Gastrocnemius medialis (tissue), 4 donors: ENCODE measurements around the gene GLRX2.

Experiments used
- POLR2A ChIP-seq, 2 donors: fragments of 450-650 bp; IDR thresholded peaks; one replicate each; pipeline ENCODE4 v1.6.1; 2017; ENCODE audit warnings: antibody characterized with exemption in 2 of 2, mild to moderate bottlenecking in 2 of 2, moderate library complexity in 2 of 2
- TF ChIP-seq, protein P1 (sequence below), 5 experiments: fragments of 450-650 bp in 3 of 5; fragments of 200-600 bp in 2 of 5; sonication (generic) in 2 of 5; IDR thresholded peaks in 4 of 5; conservative IDR thresholded peaks in 1 of 5; 1 replicate in 4 of 5; 2 replicates in 1 of 5; pipeline ENCODE4 v1.5.1; 2016 to 2019; ENCODE audit warnings: antibody characterized with exemption in 5 of 5, mild to moderate bottlenecking in 3 of 5, moderate library complexity in 3 of 5

DNA sequence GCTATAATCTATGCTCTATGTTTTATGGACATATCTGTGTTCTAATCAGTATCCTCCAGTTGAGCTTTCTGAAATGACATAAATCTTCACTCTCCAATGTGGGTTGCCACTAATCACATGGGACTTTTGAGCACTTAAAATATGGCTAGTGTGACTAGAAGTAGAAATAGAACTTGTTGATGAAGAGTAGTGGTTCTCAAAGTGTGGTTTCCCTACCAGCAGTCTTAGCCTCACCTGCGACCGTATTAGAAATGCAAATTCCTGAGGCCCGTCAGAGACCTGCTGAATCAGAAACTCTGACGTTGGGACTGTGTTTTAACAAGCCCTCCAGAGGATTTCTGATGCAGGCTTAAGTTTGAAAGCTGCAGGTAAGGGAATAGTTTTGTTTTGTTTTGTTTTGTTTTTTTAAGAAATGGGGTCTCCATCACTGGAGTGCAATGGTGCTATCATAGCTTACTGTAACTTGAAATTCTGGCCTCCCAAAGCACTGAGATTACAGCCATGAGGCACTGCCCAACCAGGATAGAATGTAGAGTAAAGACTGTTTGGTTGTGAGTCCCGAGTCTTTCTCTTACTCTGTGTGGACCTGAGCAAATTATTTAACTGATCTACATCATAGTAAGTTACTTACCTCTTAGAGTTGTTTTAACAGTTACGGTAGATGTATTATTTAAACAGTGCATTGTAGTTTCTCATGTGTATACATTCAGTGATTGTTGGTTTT lies 21.7 kb downstream of the GLRX2 start:
- no peak for TF ChIP-seq POLR2A (IDR thresholded peaks at IDR 0.05)
- TF ChIP-seq, protein P1, sequence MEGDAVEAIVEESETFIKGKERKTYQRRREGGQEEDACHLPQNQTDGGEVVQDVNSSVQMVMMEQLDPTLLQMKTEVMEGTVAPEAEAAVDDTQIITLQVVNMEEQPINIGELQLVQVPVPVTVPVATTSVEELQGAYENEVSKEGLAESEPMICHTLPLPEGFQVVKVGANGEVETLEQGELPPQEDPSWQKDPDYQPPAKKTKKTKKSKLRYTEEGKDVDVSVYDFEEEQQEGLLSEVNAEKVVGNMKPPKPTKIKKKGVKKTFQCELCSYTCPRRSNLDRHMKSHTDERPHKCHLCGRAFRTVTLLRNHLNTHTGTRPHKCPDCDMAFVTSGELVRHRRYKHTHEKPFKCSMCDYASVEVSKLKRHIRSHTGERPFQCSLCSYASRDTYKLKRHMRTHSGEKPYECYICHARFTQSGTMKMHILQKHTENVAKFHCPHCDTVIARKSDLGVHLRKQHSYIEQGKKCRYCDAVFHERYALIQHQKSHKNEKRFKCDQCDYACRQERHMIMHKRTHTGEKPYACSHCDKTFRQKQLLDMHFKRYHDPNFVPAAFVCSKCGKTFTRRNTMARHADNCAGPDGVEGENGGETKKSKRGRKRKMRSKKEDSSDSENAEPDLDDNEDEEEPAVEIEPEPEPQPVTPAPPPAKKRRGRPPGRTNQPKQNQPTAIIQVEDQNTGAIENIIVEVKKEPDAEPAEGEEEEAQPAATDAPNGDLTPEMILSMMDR (IDR thresholded peaks at IDR 0.05 in 4 of 5, conservative IDR thresholded peaks at IDR 0.05 in 1 of 5), result no peak
